GM19035 (cell line): Measurements from ENCODE around the gene CTNNA1.
"Not testable (repeated sequence)": the region's sequence is repeated elsewhere in the genome, so short reads cannot be mapped to it uniquely, and the experiment has no call there.

ENCODE experiments used
- ATAC-seq: cut with Tn5 transposase; IDR thresholded peaks from one replicate; pipeline ENCODE4 v1.9.1; 2021; ENCODE audit not compliant: unreplicated experiment

CTNNA1 gene

DNA sequence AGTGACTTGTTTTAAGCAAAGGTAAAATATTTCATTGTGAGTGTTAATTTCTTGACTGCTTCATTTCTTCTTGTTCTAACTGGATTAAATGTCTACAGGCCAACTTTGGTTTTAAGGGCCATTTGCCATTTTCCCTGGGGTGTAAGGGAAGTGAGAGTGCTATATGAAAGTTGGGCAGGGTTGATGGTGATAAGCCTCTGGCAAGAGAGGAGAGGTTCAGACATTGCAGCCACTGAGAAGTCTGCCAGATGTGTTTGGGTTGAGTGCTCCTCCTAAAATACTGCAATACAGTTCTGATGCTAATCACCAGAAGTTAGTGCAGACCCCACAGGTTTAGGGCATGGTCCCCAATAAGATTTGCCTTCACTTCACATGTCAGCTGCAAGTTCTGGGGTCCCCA lies 136.8 kb downstream of the CTNNA1 start:
- no peak for ATAC-seq

GRCh38 chr5:138890644-138891043 lies 137.4 kb downstream of the CTNNA1 start:
- ATAC-seq: no peak

DNA sequence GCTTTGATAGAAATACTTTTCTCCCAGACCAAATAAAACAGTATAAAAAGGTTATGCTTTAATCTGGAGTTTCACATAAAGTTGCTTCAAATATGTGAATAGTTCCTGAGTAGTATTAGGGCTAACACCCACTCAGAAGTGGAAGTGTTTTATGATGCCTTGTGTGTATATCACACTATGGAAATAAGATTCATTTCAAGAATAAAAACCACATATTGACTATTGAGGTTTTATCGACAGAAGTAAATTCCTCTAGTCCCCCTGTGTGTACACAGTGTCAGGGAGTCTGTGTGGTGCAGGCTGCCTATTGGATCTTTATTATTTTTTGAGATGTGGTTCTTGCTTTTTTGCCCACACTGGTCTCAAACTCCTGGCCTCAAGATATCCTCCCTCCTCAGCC lies 142.7 kb downstream of the CTNNA1 start:
- ATAC-seq: no peak

- ATAC-seq: no peak
These were observed 145.1 kb downstream of the CTNNA1 start for GRCh38 chr5:138898299-138898698.

DNA sequence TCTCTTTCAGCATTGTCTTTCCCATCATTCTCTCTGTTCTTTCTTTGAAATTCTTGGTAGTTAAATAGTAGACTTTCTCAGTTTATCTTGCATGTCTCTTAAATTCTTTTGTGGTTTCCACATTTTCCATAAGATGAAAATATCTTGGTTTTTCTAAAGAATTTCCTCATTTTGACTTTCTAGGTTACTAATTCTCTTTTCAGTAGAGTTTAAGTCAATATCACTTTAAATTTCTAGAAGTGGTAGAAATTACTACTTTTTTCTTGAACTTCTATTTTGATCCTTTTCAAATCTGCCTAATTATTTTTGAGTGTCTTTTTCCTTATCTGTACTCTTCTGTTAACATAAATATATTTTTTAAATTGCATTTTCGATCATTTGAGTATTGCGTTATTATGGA lies 145.5 kb downstream of the CTNNA1 start:
- ATAC-seq: no peak

GRCh38 chr5:138900281-138900965 lies 147.2 kb downstream of the CTNNA1 start:
- ATAC-seq: no peak

- no peak for ATAC-seq
These were observed 148.5 kb downstream of the CTNNA1 start for GRCh38 chr5:138901716-138902115.

- no peak for ATAC-seq
These were observed 150.0 kb downstream of the CTNNA1 start for GRCh38 chr5:138903130-138903775.

DNA sequence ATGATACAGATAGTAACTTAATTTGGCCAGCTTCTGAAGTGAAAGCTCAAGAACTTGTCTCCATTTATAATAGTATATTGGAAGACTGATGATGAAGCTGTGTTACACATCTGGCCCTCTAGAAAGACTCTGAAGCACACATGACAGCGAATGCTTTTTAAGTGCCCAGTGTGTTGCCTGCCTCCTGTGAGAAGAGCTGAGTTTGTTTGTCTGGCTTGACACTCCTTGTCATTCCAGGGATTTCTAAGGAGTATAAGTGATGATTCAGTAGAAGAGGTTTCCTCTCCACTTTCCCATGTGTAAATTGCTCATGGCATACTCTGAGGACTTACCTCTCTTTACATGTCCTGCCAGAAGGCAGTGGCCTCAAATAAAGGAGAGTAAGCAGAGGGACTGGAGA lies 152.3 kb downstream of the CTNNA1 start:
- ATAC-seq: no peak

DNA sequence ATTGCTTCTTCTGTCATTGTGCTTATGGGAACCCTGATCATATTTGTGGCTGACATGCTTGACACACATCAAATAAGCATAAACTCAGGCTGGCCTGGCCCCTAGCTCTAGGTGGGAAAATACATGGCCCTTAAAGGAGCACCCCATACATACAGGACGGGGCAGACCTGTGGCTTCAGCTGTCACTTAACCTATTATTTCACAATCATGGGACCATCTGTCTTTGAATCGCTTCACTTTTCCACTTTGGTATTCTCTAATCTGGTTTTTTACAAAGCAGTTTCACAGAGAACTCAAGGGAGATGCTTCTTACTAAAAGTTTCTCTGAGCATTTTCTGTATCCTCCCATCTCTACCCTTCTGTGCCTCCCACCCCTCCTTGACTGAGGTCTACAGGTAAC lies 156.5 kb downstream of the CTNNA1 start:
- ATAC-seq: no peak

DNA sequence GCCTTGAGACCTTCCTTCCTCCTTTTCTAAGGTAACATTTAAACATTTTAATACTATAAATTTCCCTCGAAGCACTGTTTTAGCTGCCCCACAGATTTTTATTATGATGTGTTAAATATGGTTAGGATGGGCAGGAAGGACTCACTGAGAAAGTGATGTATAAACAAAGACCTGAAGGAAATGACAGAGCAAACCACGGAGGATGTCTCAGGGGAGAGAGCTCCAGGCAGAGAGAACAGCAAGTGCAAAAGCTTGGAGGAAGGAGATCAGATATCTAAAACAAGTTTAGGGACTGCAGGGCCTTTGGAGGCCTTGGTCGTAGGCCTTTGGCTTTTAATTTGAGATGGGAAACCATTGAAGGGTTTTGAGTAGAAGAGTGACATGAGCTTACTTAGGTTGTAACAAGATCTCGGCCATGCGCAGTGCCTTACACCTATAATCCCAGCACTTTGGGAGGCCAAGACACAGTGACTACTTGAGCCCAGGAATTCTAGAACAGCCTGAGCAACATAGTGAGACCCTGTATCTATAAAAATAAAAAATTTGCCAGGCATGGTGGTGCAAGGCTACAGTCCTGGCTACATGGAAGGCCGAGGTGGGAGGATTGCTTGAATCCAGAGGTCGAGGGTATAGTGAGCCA lies 157.4 kb downstream of the CTNNA1 start:
- ATAC-seq: no peak

- ATAC-seq: no peak
These were observed 158.2 kb downstream of the CTNNA1 start for GRCh38 chr5:138911441-138911840.

GRCh38 chr5:138912093-138912492 lies 158.9 kb downstream of the CTNNA1 start:
- ATAC-seq: no peak

GRCh38 chr5:138913773-138914172 lies 160.5 kb downstream of the CTNNA1 start:
- no peak for ATAC-seq

DNA sequence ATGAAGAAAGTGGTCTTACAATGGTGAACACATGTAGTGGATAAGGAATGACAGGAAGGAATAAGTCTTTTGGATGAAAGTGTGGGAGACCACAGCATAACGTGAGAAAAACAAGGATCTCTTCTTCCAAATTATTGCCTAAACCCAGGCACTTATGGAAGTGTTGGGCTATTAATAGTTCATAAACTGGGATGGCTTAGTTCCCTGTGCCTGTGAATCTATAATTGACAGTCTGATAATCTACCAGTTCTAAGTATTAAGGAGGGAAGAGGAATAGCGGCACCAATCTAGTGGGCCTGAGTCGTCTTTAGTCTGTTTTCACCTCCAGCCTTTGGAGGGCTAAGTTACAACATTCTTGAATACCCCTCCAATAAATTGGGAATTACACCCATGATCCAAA lies 161.1 kb downstream of the CTNNA1 start:
- ATAC-seq: no peak

GRCh38 chr5:138918686-138919085 lies 165.5 kb downstream of the CTNNA1 start:
- no peak for ATAC-seq

DNA sequence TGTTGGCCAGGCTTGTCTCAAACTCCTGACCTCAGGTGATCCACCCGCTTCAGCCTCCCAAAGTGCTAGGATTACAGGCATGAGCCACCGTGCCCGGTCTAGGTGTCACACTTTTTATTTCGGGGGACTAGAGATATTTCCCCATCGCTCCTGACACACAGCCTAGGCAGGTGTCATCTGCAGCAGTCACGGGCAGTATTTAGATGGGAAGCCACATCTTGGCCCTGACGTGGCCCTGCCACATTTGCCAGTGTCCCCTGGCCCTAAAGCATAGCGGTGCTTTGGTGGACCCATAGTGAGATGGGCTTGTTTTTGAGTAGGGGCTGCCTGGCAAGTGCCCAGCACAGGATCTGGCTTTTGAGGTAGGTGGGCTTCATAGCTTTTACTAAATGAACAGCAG lies 167.0 kb downstream of the CTNNA1 start:
- ATAC-seq: no peak

DNA sequence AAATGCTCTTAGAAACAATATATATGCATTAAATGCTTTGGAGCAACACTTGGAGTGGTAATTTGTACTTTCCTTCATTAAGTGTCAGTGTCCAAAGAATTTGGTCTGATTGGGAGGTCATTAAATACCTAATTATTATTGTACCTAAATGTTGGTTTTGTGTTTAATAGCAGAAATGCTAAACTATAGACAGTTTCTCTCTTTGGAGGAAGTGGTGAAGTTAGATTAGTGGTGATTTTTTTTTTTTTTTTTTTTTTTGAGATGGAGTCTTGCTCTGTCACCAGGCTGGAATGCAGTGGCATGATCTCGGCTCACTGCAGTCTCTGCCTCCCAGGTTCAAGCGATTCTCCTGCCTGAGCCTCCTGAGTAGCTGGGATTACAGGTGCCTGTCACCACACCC lies 168.1 kb downstream of the CTNNA1 start:
- not testable (repeated sequence) for ATAC-seq

GRCh38 chr5:138922494-138922893 lies 169.3 kb downstream of the CTNNA1 start:
- ATAC-seq: no peak

DNA sequence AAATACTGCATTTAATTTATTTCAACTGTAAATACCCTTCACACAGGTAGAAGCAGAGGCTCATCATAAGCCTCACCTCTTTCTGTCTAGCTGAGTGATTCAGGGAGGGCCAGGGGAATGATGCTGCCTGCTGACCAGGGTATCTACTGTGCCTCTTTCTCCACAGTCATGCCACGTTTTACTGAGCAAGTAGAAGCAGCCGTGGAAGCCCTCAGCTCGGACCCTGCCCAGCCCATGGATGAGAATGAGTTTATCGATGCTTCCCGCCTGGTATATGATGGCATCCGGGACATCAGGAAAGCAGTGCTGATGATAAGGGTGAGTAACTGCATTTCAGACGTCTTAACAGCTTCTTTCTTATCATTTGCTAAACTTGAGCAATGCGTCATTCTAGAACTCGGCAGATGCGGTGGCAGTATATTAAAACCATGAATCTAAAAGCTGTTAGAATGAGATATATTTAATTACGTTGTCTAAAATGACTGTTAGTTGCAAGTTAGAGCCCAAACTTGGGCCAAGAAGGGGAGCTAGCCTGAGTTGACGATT lies 171.9 kb downstream of the CTNNA1 start:
- ATAC-seq: no peak

- no peak for ATAC-seq
These were observed 173.0 kb downstream of the CTNNA1 start for GRCh38 chr5:138926257-138926656.
